ENCODE data around the gene GRM8. TPM values are rescaled to one million over a fixed set of nuclear protein-coding genes. Genes with fewer than 3 reads are reported as not detected.

Gene GRM8
- total RNA-seq, 2 experiments from 2014 or later, result not detected

GRCh38 chr7:127264219-127264618 is 11.5 kb upstream of the GRM8 start:
- H3K4me3 ChIP-seq (ENCODE audit: low read depth, low read length, poor library complexity, severe bottlenecking), result no peak overlapping the region
- no peak for DNase-seq (ENCODE audit: low spot score)
- ChIA-PET CTCF (ENCODE audit: unreplicated experiment) (no interaction called here), POLR2A (no interaction called here)
- no peaks in the 10 kb centered on the region for H4K20me1 ChIP-seq (ENCODE audit: insufficient read depth, low read length)
- H3K9me3 ChIP-seq (ENCODE audit: low read length), result no peaks in the 10 kb centered on the region
- H3K9me2 ChIP-seq (ENCODE audit: insufficient read depth, low read length), result no peaks in the 10 kb centered on the region
- TF ChIP-seq, protein P1, sequence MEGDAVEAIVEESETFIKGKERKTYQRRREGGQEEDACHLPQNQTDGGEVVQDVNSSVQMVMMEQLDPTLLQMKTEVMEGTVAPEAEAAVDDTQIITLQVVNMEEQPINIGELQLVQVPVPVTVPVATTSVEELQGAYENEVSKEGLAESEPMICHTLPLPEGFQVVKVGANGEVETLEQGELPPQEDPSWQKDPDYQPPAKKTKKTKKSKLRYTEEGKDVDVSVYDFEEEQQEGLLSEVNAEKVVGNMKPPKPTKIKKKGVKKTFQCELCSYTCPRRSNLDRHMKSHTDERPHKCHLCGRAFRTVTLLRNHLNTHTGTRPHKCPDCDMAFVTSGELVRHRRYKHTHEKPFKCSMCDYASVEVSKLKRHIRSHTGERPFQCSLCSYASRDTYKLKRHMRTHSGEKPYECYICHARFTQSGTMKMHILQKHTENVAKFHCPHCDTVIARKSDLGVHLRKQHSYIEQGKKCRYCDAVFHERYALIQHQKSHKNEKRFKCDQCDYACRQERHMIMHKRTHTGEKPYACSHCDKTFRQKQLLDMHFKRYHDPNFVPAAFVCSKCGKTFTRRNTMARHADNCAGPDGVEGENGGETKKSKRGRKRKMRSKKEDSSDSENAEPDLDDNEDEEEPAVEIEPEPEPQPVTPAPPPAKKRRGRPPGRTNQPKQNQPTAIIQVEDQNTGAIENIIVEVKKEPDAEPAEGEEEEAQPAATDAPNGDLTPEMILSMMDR (conservative IDR thresholded peaks at IDR 0.05; ENCODE audit: low read length), result no peak
- no peak for TF ChIP-seq EZH2phosphoT487 (IDR thresholded peaks at IDR 0.05; ENCODE audit: borderline replicate concordance, low read depth, low read length)
- H3K27ac ChIP-seq (ENCODE audit: low read depth, low read length, poor library complexity, severe bottlenecking), result no peak overlapping the region
- intact Hi-C loops (cut with micrococcal nuclease; ENCODE audit: unreplicated experiment), result no loop called here
- no peaks in the 10 kb centered on the region for H3K4me1 ChIP-seq (ENCODE audit: insufficient read depth, low read length, poor library complexity, severe bottlenecking)
- no peaks in the 10 kb centered on the region for H3K79me2 ChIP-seq (ENCODE audit: insufficient read depth, low read depth, low read length)
- no peaks in the 10 kb centered on the region for H3K36me3 ChIP-seq (ENCODE audit: insufficient read depth, low read length)
- H3K4me2 ChIP-seq (ENCODE audit: low read length), result no peak overlapping the region
- BruUV-seq (replicated peaks), result no TSS peak
- H2AFZ ChIP-seq (ENCODE audit: low read length), result no peak overlapping the region

DNA sequence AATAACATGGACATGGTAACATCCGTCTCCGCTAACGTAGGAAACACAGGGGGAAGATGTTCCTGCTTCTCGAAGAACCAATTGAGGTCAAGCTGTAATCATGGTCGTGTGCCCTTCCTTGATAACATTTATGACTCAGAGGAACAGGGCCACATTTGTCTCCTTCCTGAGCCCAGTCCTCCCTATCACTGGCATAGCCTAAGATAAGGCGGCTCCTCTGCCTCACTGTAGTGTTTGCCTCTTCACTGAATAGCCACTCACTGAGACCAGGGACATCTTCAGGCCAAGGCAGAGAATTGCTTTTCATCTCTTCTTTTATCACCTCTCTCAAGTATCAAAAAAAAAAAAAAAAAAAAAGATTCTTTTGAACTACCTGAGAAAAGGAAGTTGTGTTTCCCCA is 5.4 kb upstream of the GRM8 start:
- ChIA-PET POLR2A (no interaction called here), CTCF (ENCODE audit: unreplicated experiment) (no interaction called here)
- Histone ChIP-seq H2AFZ (ENCODE audit: low read length) (no peak overlapping the region), H3K36me3 (ENCODE audit: insufficient read depth, low read length) (no peaks in the 10 kb centered on the region), H3K9me2 (ENCODE audit: insufficient read depth, low read length) (no peaks in the 10 kb centered on the region), H3K4me3 (ENCODE audit: low read depth, low read length, poor library complexity, severe bottlenecking) (no peak overlapping the region), H3K4me1 (ENCODE audit: insufficient read depth, low read length, poor library complexity, severe bottlenecking) (no peaks in the 10 kb centered on the region), H3K9me3 (ENCODE audit: low read length) (no peaks in the 10 kb centered on the region), H4K20me1 (ENCODE audit: insufficient read depth, low read length) (no peaks in the 10 kb centered on the region), H3K79me2 (ENCODE audit: insufficient read depth, low read depth, low read length) (no peaks in the 10 kb centered on the region), H3K27ac (ENCODE audit: low read depth, low read length, poor library complexity, severe bottlenecking) (no peak overlapping the region), H3K4me2 (ENCODE audit: low read length) (no peak overlapping the region)
- intact Hi-C loops (cut with micrococcal nuclease; ENCODE audit: unreplicated experiment), result no loop called here
- BruUV-seq (replicated peaks), result no TSS peak
- TF ChIP-seq, protein P1 (conservative IDR thresholded peaks at IDR 0.05; ENCODE audit: low read length), result no peak
- no peak for TF ChIP-seq EZH2phosphoT487 (IDR thresholded peaks at IDR 0.05; ENCODE audit: borderline replicate concordance, low read depth, low read length)
- no peak for DNase-seq (ENCODE audit: low spot score)

DNA sequence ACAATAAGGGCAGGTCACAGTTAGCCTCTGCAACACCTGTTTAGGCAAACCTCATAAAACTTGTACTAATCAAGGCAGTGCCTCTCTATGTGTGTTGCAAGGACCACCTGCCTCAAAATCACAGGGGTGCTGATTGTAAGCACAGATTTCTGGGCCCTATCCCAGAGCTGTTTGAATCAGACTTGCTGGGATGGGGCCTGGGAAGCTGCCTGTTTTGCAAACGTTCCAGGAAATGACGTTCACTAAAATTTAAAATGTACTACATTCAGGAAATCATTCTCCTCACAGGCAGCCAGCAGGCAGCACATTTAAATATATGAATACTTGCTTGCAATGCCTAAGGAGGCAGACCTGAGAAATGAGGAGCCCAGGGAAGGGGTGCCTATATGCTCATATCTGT is 4.3 kb upstream of the GRM8 start:
- ChIA-PET POLR2A (no interaction called here), CTCF (ENCODE audit: unreplicated experiment) (no interaction called here)
- Histone ChIP-seq H3K36me3 (ENCODE audit: insufficient read depth, low read length) (no peaks in the 10 kb centered on the region), H3K4me1 (ENCODE audit: insufficient read depth, low read length, poor library complexity, severe bottlenecking) (no peaks in the 10 kb centered on the region), H3K4me2 (ENCODE audit: low read length) (no peak overlapping the region), H3K27ac (ENCODE audit: low read depth, low read length, poor library complexity, severe bottlenecking) (no peak overlapping the region), H3K79me2 (ENCODE audit: insufficient read depth, low read depth, low read length) (no peaks in the 10 kb centered on the region), H4K20me1 (ENCODE audit: insufficient read depth, low read length) (no peaks in the 10 kb centered on the region), H3K9me3 (ENCODE audit: low read length) (no peaks in the 10 kb centered on the region), H3K4me3 (ENCODE audit: low read depth, low read length, poor library complexity, severe bottlenecking) (no peak overlapping the region), H2AFZ (ENCODE audit: low read length) (no peak overlapping the region), H3K9me2 (ENCODE audit: insufficient read depth, low read length) (no peaks in the 10 kb centered on the region)
- no TSS peak for BruUV-seq (replicated peaks)
- DNase-seq (ENCODE audit: low spot score), result no peak
- TF ChIP-seq EZH2phosphoT487 (IDR thresholded peaks at IDR 0.05; ENCODE audit: borderline replicate concordance, low read depth, low read length), result no peak
- TF ChIP-seq, protein P1 (conservative IDR thresholded peaks at IDR 0.05; ENCODE audit: low read length), result no peak
- intact Hi-C loops (cut with micrococcal nuclease; ENCODE audit: unreplicated experiment), result no loop called here
